Heart left ventricle (tissue), 16 donors: ENCODE measurements around the gene SGPP2. TPM values are rescaled to one million over a fixed set of nuclear protein-coding genes. Genes with fewer than 3 reads are reported as not detected.

ENCODE experiments used
- ATAC-seq, 4 donors: fragments of 200-7000 bp; cut with Tn5 transposase; one replicate each; pipeline ENCODE4 v1.9.1; 2020 to 2022; ENCODE audit warnings: moderate library complexity in 4 of 4, mild to moderate bottlenecking in 3 of 4, moderate number of reproducible peaks in 1 of 4
- DNase-seq, 5 donors: peaks; one replicate each; pipeline ENCODE4 v3.0.0-alpha.2; 2020
- H3K27ac ChIP-seq, 12 donors: fragments of 200-600 bp; sonication (generic) in 4 of 12; one replicate each; pipeline versions ENCODE4 v1.5.0 to v1.8.0; 2016 to 2022; ENCODE audit warnings: mild to moderate bottlenecking in 2 of 12
- H3K27me3 ChIP-seq, 9 donors: fragments of 200-600 bp; sonication (generic) in 2 of 9; one replicate each; pipeline versions ENCODE4 v1.5.1 to v1.8.0; 2016 to 2022; ENCODE audit warnings: mild to moderate bottlenecking in 3 of 9
- H3K36me3 ChIP-seq, 9 donors: fragments of 200-600 bp; sonication (generic) in 2 of 9; one replicate each; pipeline versions ENCODE4 v1.5.0 to v1.8.0; 2018 to 2022; ENCODE audit warnings: mild to moderate bottlenecking in 2 of 9
- H3K4me1 ChIP-seq, 12 donors: fragments of 200-600 bp; sonication (generic) in 4 of 12; one replicate each; pipeline versions ENCODE4 v1.5.0 to v1.8.0; 2016 to 2022; ENCODE audit warnings: mild to moderate bottlenecking in 3 of 12
- H3K4me3 ChIP-seq, 12 donors: fragments of 200-600 bp; sonication (generic) in 4 of 12; one replicate each; pipeline versions ENCODE4 v1.5.0 to v1.8.0; 2017 to 2022; ENCODE audit warnings: mild to moderate bottlenecking in 9 of 12, moderate library complexity in 4 of 12
- H3K9me3 ChIP-seq, 12 donors: fragments of 200-600 bp; sonication (generic) in 4 of 12; one replicate each; pipeline versions ENCODE4 v1.5.0 to v1.8.0; 2016 to 2022; ENCODE audit warnings: mild to moderate bottlenecking in 1 of 12
- CTCF ChIP-seq, 12 donors: fragments of 200-600 bp; sonication (generic) in 4 of 12; IDR thresholded peaks; one replicate each; pipeline versions ENCODE4 v1.5.0 to v1.8.0; 2018 to 2022; ENCODE audit warnings: antibody characterized with exemption in 12 of 12, mild to moderate bottlenecking in 5 of 12
- POLR2A ChIP-seq, 2 donors: fragments of 450-650 bp; IDR thresholded peaks; one replicate each; pipeline ENCODE4 v1.6.1; 2017; ENCODE audit warnings: antibody characterized with exemption in 2 of 2, mild to moderate bottlenecking in 2 of 2, moderate library complexity in 2 of 2
- WGBS, 4 donors: extraction: QIAGEN DNeasy Blood & Tissue Kit in 2 of 4; methylation state at CpG; one replicate each; pipeline versions ENCODE4 v1.1.5 to v1.1.7; 2013 to 2018; 5-methylcytosine and 5-hydroxymethylcytosine counted together
- intact Hi-C, 10 donors: fragments of 100-400 bp; cut with DNase I; formaldehyde crosslinking; loops; one replicate each; pipeline versions ENCODE4 v1.11.1 to v1.14.2; 2022
- polyA plus RNA-seq, 2 donors: library from polyadenylated mRNA; stranded (reverse); fragments of 200-250 nt; gene quantifications; one replicate each; pipeline ENCODE4 v1.2.3, GENCODE V29; 2013
- total RNA-seq, 9 donors: library from RNA; depleted of rRNA in 2 of 9; stranded (reverse); fragments of >200 nt in 2 of 9; fragmentation: NEBNext Ultra II Directional in 3 of 9; extraction: Animal tissue kit (Norgen Biotek cat#: 25700) in 3 of 9; gene quantifications; one replicate each; pipeline versions ENCODE4 v1.1.0 to v1.2.4, GENCODE V29; 2016 to 2023
- donor health status: ischemic (EF 13 %, LVEDD 7.1; RV severe dilation, severe dysfunction).
- donor health status: healthy with polysubstance abuse.
- donor health status: DM: no; HTN: yes; CAD: no.
- donor health status: DM: no; HTN: no; CAD: no.
- donor health status: ischemic (EF 25% LVEDD 6.9; RV normal size, moderate dysfunction).
- donor health status: ischemic (EF 25% LVEDD 5.7; RV mildly dilated, moderate dysfunction).
- donor health status: healthy.
- donor health status: DM: yes; HTN: yes; CAD: no.
- donor health status: ischemic (EF 35%, LVEDD 5.7; RV mildly dilated, moderate dysfunction).
- donor health status: nonischemic (EF 11% LVEDD 7.7; RV severe dilation, severe dysfunction).
- donor health status: DM: yes; HTN: yes; CAD: no.
- donor health status: PGD.
- donor health status: ischemic (EF 29% LVEDD 5.4; RV normal size, mild dysfunction).
- donor health status: nonischemic (EF 23%, LVEDD 6.1; RV moderate dilation, normal function).

Gene SGPP2
- total and polyA plus RNA-seq, 11 donors, result 1.6 to 25.8 (median 12.4) TPM

- DNase-seq (no peak), ATAC-seq (peak; percentile 79 to 93 (median 92))
- Histone ChIP-seq H3K27me3 (no peaks in the 10 kb centered on the region), H3K4me1 (peaks cover 0 to 16% (median 0%) of the 10 kb centered on the region in 12 donors), H3K4me3 (peak overlapping the region in 3 of 12 donors; percentile 18 to 24 (median 20)), H3K27ac (peak overlapping the region in 11 of 12 donors; percentile 2 to 86 (median 65)), H3K36me3 (no peaks in the 10 kb centered on the region), H3K9me3 (peaks cover 0 to 11% (median 0%) of the 10 kb centered on the region in 12 donors)
- TF ChIP-seq CTCF (IDR thresholded peaks at IDR 0.05) (no peak), POLR2A (IDR thresholded peaks at IDR 0.05) (no peak)
- whole genome bisulfite sequencing, 4 donors, result 14 to 18% (median 17%) methylated on average over 5 of the region's 5 CpGs
- intact Hi-C loops, result no loop called here
These were observed 25.1 kb upstream of the SGPP2 start for GRCh38 chr2:222399038-222399783.

- ATAC-seq (peak in 1 of 4 donors; percentile 54), DNase-seq (peak in 2 of 5 donors; percentile 40 to 59)
- intact Hi-C loops, result no loop called here
- WGBS, 4 donors, result 55 to 70% (median 60%) methylated on average over 8 of the region's 8 CpGs
- TF ChIP-seq CTCF (IDR thresholded peaks at IDR 0.05), result no peak
- TF ChIP-seq POLR2A (IDR thresholded peaks at IDR 0.05), result no peak
- H3K9me3 ChIP-seq, result no peaks in the 10 kb centered on the region
- H3K4me3 ChIP-seq, result no peak overlapping the region
- H3K4me1 ChIP-seq, result peaks cover 0 to 3% (median 0%) of the 10 kb centered on the region in 12 donors
- H3K36me3 ChIP-seq, result no peaks in the 10 kb centered on the region
- H3K27ac ChIP-seq, result peak overlapping the region in 1 of 12 donors; percentile 59
- no peaks in the 10 kb centered on the region for H3K27me3 ChIP-seq
These were observed 20.0 kb upstream of the SGPP2 start for GRCh38 chr2:222404151-222404905.

GRCh38 chr2:222408684-222409083 is 15.7 kb upstream of the SGPP2 start:
- intact Hi-C loops, result no loop called here
- ATAC-seq, result no peak

More at GRCh38 chr2:222408684-222409083, 15.7 kb upstream of the SGPP2 start:
- TF ChIP-seq POLR2A (IDR thresholded peaks at IDR 0.05) (no peak), CTCF (IDR thresholded peaks at IDR 0.05) (no peak)
- Histone ChIP-seq H3K4me3 (no peak overlapping the region), H3K9me3 (peaks cover 0 to 12% (median 0%) of the 10 kb centered on the region in 12 donors), H3K36me3 (no peaks in the 10 kb centered on the region), H3K27me3 (no peaks in the 10 kb centered on the region), H3K4me1 (no peaks in the 10 kb centered on the region), H3K27ac (no peak overlapping the region)
- no peak for DNase-seq
- whole genome bisulfite sequencing, 4 donors, result 71 to 83% (median 75%) methylated on average over 2 of the region's 2 CpGs
